ENCODE data around the gene ANKS1B.
"Not testable (repeated sequence)": the region's sequence is repeated elsewhere in the genome, so short reads cannot be mapped to it uniquely, and the experiment has no call there.

ANKS1B gene

GRCh38 chr12:99859126-99859525 is 125.6 kb downstream of the ANKS1B start:
- no peak for DNase-seq

GRCh38 chr12:99852666-99853065 is 132.1 kb downstream of the ANKS1B start:
- DNase-seq, result no peak

- no peak for DNase-seq
Measured at GRCh38 chr12:99847936-99848335, 136.8 kb downstream of the ANKS1B start.

DNA sequence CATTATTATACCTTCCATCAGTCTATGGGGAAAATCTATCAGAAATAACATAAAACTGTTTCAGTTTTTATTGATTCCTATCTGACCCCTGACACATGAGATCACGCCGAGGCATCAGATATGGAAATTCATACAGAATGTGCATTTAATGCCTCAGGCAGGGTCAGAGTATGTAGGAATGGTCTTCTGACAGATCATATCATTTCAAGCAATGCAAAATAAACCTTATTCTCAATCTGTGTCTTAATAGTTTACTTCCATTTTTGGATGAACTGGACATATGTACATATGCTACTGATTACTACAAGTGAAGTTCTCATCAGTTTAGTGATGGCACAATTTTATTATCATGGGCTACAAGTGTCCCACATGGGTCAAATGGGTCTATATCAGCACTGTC is 150.0 kb downstream of the ANKS1B start:
- no peak for DNase-seq

GRCh38 chr12:99833397-99833796 is 151.3 kb downstream of the ANKS1B start:
- no peak for DNase-seq

DNA sequence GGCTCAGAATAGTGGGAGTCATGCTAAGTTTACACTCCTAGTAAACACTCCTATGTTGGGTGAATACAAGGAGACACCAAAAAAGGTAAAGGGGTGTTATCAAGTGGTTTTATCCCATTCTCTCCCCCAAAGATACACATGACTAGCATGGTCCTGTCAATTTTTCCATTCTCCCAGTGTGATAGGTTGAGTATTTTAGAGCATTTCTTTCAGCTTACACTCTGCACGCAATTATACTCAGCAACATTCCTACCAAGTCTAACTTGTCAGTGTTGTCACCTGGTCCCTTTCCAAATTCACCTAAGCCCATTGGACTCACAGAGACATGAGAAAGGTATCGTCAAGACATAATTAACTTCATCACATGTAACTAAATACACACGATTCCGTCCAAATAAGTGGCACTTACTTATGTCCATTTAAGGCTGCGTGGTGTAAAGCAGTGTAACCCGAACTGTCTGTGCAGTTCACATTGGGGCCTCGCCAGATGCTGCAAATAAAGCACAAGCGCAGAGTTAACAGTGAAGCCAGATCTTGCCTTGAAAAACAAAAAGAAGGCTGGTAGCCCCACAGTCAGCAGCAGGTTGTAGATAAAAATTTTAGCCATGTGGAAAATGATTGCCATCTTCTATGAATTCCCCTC is 159.7 kb downstream of the ANKS1B start:
- no peak for DNase-seq

- DNase-seq, result no peak
Measured at GRCh38 chr12:99822273-99822672, 162.5 kb downstream of the ANKS1B start.

GRCh38 chr12:99810718-99811593 is 173.8 kb downstream of the ANKS1B start:
- no peak for DNase-seq

- no peak for DNase-seq
Measured at GRCh38 chr12:99809909-99810308, 174.8 kb downstream of the ANKS1B start.

- DNase-seq, result no peak
Measured at GRCh38 chr12:99806304-99806703, 178.4 kb downstream of the ANKS1B start.

DNA sequence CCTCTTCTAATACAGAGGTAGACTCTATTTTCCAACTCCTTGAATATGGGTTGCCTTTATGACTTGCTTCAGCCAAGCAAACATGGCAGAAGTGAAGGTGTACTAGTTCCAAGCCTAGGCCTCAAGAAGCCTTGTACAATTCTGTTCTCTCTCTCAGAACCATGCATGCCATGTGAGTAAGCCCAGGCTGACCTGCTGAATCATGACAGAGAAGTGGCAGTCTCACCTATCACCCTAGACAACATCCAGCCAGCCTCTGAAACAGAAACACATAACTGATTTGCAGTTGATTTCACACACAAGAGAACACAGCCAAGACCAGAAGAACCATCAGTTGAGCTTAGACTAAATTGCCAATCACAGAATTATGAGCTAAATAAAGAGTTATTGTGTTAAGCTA is 180.0 kb downstream of the ANKS1B start:
- no peak for DNase-seq

GRCh38 chr12:99800605-99801004 is 184.1 kb downstream of the ANKS1B start:
- no peak for DNase-seq

DNA sequence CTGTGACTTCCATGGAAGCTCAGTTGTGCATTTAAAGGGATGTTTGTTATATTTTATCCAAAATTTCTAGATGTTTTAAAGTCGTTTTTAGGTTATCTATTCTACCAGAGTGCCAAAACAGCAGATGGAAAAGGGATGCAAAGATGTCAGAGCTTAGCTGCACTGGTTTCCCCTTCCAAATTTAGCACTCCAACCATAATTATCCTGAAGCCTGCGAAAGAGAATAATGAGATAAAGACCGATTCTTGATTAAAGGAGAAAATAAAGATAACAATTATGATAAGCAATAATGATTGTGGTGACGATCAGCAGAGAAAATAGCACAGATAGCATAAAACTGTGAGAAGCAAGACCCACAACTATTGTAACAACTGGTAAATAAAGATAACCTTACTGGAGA is 186.8 kb downstream of the ANKS1B start:
- not testable (repeated sequence) for DNase-seq

- no peak for DNase-seq
Measured at GRCh38 chr12:99783421-99783820, 201.3 kb downstream of the ANKS1B start.

- DNase-seq, result no peak
Measured at GRCh38 chr12:99772274-99772673, 212.5 kb downstream of the ANKS1B start.

DNA sequence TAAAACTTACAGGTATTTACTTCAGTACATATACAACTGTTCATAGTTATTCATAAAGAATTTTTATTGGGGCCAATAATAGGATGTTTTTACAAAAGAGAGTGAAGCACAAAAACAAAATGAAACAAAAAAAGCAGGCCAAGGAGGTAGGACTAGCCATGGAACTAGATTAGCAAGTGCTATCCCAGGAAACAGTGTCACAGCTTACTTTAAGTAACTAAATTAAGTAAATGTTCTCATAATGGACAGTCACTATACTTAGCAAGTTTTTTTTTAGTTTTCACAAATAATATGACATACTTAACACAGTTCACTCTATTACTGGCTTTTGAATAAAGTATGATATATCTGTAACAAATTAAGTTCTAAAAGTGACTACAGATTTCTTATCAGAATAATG is 213.1 kb downstream of the ANKS1B start:
- no peak for DNase-seq

DNA sequence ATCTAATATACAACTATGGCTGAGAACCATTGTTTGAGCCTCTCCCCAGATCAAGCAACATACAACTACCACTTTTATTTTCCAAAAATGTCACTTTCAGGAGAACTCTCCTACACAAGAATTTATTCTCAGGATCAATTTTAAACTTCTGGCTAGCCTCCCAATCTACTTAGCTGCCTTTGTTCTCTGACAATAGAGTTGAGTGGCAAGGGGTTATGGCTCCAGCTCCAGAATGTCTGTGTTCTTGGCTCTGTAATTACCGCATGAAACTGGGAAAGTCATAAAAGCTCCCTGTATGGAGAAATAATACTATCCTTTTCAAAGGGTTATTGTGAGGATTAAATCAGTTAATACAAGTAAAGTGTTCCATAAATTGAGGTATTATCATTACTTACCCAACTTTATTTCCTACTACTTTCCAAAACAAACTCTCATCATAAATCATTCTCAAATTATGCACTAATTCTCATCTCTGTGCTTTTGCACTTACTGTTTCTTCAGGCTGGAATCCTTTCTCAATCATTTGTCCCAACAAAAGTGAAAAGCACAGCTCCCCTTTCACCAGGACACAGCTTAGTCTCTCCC is 215.2 kb downstream of the ANKS1B start:
- no peak for DNase-seq

- no peak for DNase-seq
Measured at GRCh38 chr12:99768758-99769157, 216.0 kb downstream of the ANKS1B start.

- no peak for DNase-seq
Measured at GRCh38 chr12:99767809-99768208, 216.9 kb downstream of the ANKS1B start.

- DNase-seq, result no peak
Measured at GRCh38 chr12:99766408-99766807, 218.3 kb downstream of the ANKS1B start.

DNA sequence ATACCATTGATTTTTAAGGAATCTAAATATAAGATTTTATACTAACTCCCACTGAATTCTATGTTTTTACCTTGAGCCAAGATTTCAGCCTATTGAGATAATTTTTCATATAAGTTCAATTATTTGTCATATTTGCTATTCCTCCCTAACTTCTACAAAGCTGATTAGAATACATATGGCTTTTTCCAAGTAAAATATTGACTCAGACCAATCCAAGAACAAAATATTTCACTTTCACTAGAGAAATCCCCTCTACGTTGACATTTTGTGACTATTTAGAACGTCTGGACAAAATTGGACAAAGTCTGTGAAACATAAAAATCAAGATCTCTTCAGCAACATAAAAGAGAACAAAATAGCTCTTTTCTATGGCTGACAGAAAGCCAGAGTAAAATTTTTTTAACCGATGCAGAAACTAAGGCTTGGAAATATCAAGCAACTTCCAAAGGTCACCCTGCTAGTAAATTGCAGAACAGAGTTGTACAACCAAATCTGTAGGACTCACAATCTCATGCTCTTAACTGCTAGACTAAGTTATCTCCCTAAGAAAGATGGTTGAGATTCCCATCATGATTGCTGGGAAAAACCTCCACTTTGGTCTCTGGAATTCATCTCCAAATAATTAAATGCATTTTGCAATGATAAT is 219.1 kb downstream of the ANKS1B start:
- DNase-seq, result no peak

- no peak for DNase-seq
Measured at GRCh38 chr12:99759444-99759843, 225.3 kb downstream of the ANKS1B start.

GRCh38 chr12:99758997-99759396 is 225.7 kb downstream of the ANKS1B start:
- no peak for DNase-seq

DNA sequence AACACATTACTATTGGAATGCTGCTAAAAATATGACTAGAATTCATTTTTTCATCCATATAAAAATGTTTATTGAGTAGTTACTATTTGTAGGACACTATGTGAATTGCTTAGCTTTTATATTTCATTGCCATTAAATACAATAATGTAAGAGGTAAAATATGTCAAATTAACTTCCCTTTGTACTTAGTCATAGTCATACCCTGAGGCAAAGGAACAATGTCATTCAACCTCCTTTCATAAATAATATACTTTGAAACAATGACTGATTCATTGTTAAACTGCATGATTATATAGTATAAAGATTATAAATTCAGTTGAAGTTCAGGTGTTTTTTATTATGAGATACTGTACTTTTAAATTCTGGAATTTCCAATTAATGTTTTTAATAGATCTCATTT is 232.0 kb downstream of the ANKS1B start:
- DNase-seq, result no peak
